Testis (tissue), 2 donors: ENCODE data around the gene GASK1A.

Source experiments
- POLR2A ChIP-seq: fragments of 450-650 bp; IDR thresholded peaks from one replicate; pipeline ENCODE4 v1.6.1; 2017; ENCODE audit warnings: antibody characterized with exemption, mild to moderate bottlenecking, moderate library complexity
- TF ChIP-seq, protein P1 (sequence below), 3 experiments: fragments of 450-650 bp in 2 of 3; fragments of 200-600 bp in 1 of 3; sonication (generic) in 1 of 3; IDR thresholded peaks; one replicate each; pipeline ENCODE4 v1.5.1; 2016 to 2019; ENCODE audit warnings: antibody characterized with exemption in 3 of 3, mild to moderate bottlenecking in 2 of 3, moderate library complexity in 1 of 3

DNA sequence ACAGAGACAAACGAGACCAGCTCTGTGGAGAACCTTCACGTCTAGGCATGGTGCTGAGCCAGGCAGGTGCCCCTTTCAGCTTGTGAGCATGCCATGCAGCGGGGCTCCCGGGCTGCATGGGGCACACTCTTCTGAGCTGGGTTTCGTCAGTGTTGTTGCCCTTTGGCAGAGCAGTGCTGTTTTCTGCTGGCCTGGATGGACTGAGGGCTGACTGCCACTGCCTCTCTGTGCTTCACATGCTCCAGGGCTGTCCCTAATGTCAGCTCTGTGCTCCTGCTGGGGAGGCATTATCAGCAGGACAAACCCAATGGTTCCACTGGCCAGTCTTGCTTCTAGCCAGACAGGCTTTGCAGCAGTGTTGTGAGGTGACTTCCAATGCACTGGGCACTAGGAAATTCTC is 9.5 kb downstream of the GASK1A start:
- TF ChIP-seq, protein P1, sequence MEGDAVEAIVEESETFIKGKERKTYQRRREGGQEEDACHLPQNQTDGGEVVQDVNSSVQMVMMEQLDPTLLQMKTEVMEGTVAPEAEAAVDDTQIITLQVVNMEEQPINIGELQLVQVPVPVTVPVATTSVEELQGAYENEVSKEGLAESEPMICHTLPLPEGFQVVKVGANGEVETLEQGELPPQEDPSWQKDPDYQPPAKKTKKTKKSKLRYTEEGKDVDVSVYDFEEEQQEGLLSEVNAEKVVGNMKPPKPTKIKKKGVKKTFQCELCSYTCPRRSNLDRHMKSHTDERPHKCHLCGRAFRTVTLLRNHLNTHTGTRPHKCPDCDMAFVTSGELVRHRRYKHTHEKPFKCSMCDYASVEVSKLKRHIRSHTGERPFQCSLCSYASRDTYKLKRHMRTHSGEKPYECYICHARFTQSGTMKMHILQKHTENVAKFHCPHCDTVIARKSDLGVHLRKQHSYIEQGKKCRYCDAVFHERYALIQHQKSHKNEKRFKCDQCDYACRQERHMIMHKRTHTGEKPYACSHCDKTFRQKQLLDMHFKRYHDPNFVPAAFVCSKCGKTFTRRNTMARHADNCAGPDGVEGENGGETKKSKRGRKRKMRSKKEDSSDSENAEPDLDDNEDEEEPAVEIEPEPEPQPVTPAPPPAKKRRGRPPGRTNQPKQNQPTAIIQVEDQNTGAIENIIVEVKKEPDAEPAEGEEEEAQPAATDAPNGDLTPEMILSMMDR (IDR thresholded peaks at IDR 0.05), result no peak
- TF ChIP-seq POLR2A, result no peak
